GM11168 (cell line): Measurements from ENCODE around the gene SPARC.

Experiments
- in situ Hi-C: fragments of 300-500 bp; cut with MboI; formaldehyde crosslinking; loops from one replicate; pipeline ENCODE4 v1.12.0; 2022; ENCODE audit warnings: low sequenced_read_pairs; ENCODE audit not compliant: unreplicated experiment

SPARC gene

GRCh38 chr5:151663617-151664293, 23.0 kb downstream of the SPARC start:
- in situ Hi-C loops, result loop anchor here (5.0 kb wide), 1 partner anchor 74 kb away; no protein-coding TSS in a partner anchor

DNA sequence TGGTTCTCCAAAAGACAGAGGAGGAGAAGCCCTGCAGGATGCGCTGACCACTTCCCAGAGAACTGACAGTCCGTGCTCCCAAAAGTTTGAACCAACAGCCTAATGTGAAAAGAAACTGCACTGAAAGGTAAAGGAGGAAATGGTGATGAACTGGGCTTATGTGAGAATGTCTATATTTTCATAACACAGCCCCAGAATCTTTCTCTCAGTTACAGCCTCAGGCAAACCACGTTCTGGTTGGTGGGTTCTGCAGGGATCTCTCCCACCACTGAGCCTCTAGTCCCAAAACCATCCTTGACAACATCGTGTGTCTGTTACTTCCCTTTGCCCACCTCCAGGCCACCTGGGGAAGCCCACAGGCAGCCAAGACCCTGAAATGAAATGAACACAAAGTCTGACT, 23.9 kb downstream of the SPARC start:
- in situ Hi-C loops, result loop anchor here (5.0 kb wide), 1 partner anchor 74 kb away; no protein-coding TSS in a partner anchor

- in situ Hi-C loops, result loop anchor here (5.0 kb wide), 1 partner anchor 75 kb away; no protein-coding TSS in a partner anchor
Observed at GRCh38 chr5:151661968-151662732, 24.6 kb downstream of the SPARC start.

DNA sequence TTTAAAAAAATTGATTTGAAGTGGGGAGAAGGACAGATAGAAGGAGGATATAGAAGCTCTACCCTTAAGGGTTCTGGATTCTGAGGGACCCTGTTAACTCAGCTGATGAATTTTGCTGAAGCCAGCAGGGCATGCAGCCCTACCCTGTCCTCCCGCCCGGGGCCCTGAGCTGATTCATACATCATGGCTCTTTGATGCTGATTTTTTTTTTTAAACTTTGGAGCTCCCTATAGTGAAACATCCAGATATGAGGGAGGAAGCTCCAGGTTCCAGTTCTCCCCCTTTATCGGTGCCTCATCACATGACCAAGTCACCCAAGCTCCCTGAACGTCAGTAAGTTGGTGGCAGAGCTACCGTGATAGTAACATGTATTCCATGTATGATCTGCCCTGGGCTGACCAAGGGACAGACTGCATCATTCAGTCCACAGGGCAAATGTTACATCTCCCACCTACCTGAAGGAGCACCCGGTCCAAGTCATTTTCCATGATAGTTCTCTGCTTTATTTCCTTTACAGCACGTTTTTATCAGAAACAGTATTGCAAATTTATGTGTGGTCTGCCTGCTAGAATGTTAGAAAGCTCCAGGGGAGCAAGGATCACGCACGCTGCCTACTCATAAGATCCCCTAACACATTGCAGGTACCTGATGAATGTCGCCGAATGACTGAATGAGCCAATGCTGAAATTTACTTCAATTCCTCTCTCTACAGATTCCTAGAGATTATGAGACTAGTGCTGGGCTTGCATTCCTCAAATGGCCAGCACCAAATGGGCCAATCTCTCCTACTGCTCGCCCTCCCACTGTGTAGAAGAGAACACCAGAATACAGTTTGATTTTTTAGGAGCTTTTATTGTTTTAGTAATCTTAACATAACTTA, 25.9 kb downstream of the SPARC start:
- in situ Hi-C loops, result loop anchor here (5.0 kb wide), 1 partner anchor 76 kb away; no protein-coding TSS in a partner anchor

DNA sequence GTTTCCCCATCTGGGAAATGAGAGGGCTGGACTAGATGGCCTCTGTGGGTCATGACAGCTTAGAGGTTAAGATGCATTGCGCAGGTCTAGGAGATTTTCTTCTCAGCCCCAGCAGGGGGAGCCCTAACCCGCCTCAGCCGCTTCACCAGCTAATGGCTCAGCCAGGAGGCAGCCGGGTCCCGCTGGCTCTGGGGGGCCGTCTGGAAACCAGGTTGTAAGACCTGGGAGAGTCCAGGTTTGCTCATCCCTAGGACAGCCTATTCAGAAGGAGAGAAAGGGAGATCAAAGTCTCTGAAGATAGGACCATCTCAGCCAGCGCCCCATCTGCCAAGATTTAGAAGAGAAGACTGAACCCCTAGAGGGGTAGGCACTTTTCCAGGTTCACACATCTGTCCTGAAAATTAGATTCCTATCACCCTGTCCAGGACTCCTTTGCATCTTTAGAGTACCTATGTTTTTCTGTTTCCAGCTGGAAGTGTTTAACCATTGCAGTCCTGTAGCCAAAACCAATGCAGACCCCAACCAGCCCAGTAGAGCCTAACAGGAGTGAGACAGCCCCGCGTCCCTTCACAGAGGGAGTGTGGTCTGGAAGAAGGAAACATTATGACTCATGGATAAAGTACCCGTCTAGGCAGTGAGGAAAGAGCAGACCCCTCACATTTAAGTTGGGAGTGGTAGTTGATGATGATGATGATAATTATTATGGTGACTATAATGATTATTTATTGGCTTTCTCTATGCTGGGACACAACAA, 27.5 kb downstream of the SPARC start:
- in situ Hi-C loops, result no loop called here

DNA sequence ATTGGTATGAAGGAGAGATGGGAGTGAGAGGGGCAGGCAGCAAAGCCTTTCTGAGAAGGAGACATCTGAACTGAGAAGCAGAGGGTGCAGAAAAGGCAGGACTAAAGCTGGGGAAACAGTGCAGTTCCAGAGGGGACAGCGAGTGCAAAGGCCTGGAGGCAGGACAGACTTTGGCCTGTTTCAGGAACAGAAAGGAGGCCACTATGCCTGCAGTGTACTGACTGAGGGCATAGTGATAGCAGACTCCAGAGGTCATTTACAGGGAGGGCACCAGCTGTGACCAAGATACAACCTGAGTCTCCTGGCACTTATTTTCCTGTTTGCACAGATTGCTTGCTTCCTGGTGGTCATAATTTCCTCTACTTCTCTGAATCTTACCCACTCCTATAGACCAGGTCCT, 29.6 kb downstream of the SPARC start:
- in situ Hi-C loops, result no loop called here

DNA sequence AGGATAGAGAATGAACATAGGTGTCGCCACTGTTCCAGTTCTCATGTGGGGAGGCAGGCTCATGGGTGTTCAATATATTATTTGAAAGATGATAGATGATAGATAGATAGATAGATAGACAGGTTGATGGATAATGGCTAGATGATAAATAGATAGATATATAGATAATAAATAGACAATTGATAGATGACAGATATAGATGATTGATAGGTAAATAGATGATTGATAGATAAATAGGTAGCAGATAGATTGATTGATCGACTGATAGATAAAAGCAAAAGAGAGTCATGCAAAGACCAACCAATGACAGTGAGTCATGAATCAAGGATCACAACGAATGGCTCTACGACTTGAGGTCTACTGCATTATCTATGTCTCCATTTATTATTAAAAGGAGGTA, 30.4 kb downstream of the SPARC start:
- in situ Hi-C loops, result no loop called here

- in situ Hi-C loops, result no loop called here
Observed at GRCh38 chr5:151651997-151652645, 34.6 kb downstream of the SPARC start.

DNA sequence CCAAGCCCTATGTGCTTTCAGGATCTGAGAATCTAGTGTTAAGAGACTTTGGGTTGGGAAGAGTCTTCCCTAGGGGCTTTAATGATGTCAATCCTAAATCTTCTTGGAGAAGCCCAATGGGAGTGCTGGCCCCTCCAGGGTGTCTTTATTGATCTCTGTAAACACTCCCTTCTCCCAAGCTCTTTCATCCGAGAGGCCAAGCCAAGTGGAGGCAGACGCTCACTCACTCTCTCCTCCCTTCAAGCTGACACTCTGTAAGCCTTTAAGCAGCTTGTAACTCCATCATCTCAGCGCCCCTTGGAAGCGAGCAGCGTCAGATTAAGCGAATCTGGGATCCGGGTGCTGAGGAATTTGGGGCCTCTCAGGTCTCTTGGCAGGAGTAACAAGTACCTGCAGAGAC, 37.7 kb downstream of the SPARC start:
- in situ Hi-C loops, result loop anchor here (10.0 kb wide), 1 partner anchor 124 kb away; no protein-coding TSS in a partner anchor

DNA sequence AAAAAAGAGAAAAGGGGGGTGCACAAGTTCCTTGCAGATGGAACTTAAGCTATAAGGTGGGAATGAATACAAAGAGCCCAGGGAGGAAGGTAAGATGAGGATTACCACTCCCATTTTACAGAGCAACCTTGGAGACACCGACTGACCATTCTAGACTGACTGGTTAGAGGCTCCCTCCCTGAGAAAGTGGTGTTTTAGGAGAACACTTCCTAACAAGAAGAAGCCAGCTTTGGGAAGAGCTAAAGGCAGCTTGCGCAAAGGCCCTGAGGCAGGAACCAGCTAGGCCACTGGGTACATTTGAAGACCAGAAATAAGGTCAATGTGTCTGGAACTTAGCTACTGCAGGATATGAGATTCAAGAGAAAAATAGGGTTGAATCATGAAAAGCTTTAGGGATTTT, 38.6 kb downstream of the SPARC start:
- in situ Hi-C loops, result loop anchor here (10.0 kb wide), 1 partner anchor 123 kb away; no protein-coding TSS in a partner anchor

- in situ Hi-C loops, result loop anchor here (10.0 kb wide), 1 partner anchor 123 kb away; no protein-coding TSS in a partner anchor
Observed at GRCh38 chr5:151647320-151647861, 39.3 kb downstream of the SPARC start.

GRCh38 chr5:151646334-151646733, 40.4 kb downstream of the SPARC start:
- in situ Hi-C loops, result loop anchor here (10.0 kb wide), 1 partner anchor 122 kb away; no protein-coding TSS in a partner anchor

DNA sequence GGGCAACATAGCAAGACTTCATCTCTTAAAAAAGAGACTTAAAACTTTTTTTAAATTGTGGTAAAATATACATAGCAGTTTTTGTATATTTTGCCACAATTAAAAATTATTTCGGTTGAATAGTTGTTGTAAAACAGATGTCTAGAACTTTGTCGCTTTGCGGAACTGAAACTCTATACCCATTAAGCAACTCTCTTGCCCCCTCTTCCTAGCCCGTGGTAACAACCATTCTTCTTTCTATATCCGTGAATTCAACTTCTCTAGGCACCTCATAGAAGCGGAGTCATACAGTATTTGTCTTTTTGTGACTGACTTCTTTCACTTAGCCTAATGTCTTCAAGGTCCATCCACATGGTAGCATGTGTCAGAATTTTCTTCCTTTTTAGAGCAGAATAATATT, 43.3 kb downstream of the SPARC start:
- in situ Hi-C loops, result loop anchor here (10.0 kb wide), 1 partner anchor 119 kb away; no protein-coding TSS in a partner anchor

- in situ Hi-C loops, result loop anchor here (10.0 kb wide), 1 partner anchor 118 kb away; no protein-coding TSS in a partner anchor
Observed at GRCh38 chr5:151642472-151643140, 44.1 kb downstream of the SPARC start.

- in situ Hi-C loops, result no loop called here
Observed at GRCh38 chr5:151638619-151639018, 48.1 kb downstream of the SPARC start.

DNA sequence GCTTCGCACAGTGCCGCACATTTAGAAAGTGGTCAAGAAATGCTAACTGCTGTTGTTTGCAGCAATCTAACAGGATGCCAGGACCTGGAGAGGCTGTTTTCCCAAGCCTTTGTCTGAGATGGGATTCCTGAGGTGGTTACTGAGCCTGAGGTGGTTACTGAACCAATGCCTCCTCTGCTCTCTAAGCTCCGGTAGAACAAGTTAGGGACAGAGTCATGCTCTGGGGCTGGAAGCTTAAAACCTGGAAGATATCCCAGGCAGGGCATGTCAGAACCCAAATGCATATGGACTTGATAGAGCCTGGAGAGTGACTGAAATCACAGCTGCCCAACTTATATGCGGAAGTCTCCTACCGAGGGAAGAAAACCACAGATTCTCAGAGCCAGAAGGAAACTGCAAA, 49.0 kb downstream of the SPARC start:
- in situ Hi-C loops, result no loop called here

- in situ Hi-C loops, result no loop called here
Observed at GRCh38 chr5:151633892-151634291, 52.8 kb downstream of the SPARC start.

DNA sequence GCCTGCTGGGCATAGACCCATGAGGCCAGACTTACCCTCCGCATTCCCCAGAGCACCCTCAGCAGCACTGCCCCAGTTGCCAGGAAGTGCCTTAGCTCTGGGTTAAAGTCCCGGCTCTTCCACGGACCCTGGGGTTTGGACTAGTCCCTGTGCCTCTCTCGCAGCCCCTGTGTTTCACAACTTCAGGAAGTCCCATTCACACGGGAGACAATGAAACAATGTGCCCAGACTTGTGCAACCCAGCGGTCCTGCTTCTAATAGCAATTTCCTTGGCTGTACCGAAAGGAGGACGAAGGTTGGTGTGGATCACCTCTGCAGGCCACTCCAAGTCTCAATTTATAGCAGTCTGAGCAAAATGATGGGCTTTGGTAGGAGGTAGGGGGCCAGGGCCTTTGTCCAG, 53.8 kb downstream of the SPARC start:
- in situ Hi-C loops, result no loop called here
